IMR-90 (cell line): ENCODE results near the gene DCDC1. TPM values are rescaled to one million over a fixed set of nuclear protein-coding genes. Genes with fewer than 3 reads are reported as not detected.

ENCODE experiments used
- ATAC-seq: fragments of 200-7000 bp; cut with Tn5 transposase; 2 replicates; pipeline ENCODE4 v1.9.1; 2020; ENCODE audit warnings: low read depth, mild to moderate bottlenecking, moderate library complexity
- BruUV-seq: library from RNA; stranded (reverse); fragments of 400-500 nt; replicated peaks from 2 replicates; lab custom pipeline; 2021; lab: Mats Ljungman, UMichigan
- CTCF ChIA-PET: fragments of 300-600 bp; formaldehyde crosslinking; extraction: SDS; loops from one replicate; lab custom pipeline; 2021; ENCODE audit warnings: antibody characterized with exemption; lab: Yijun Ruan, JAX
- POLR2A ChIA-PET: fragments of 300-600 bp; sonication (Branson Sonifier 250); formaldehyde crosslinking; loops from one replicate; lab custom pipeline; 2022; ENCODE audit warnings: antibody characterized with exemption; ENCODE audit not compliant: unreplicated experiment; lab: Charles Lee
- DNase-seq: peaks from one replicate; pipeline ENCODE4 v3.0.0; 2013
- H2AFZ ChIP-seq: replicated peaks from 2 replicates; pipeline ENCODE3; 2013; ENCODE audit warnings: low read length, mild to moderate bottlenecking; ENCODE audit not compliant: poor library complexity
- H2AK5ac ChIP-seq: 2 replicates; pipeline ENCODE4 v1.6.1; 2013; ENCODE audit warnings: low read depth, low read length, inconsistent platforms
- H2AK9ac ChIP-seq: replicated peaks from 2 replicates; pipeline ENCODE3; 2013; ENCODE audit warnings: mild to moderate bottlenecking, low read depth, low read length, moderate library complexity; ENCODE audit not compliant: poor library complexity
- H2BK120ac ChIP-seq: 2 replicates; pipeline ENCODE4 v1.6.1; 2013; ENCODE audit warnings: low read depth, low read length, inconsistent platforms
- H2BK15ac ChIP-seq: 3 replicates; pipeline ENCODE4 v1.6.1; 2013; ENCODE audit warnings: low read depth, low read length, inconsistent platforms
- H2BK20ac ChIP-seq: 2 replicates; pipeline ENCODE4 v1.6.1; 2013; ENCODE audit warnings: low read depth, mild to moderate bottlenecking, inconsistent platforms, low read length, moderate library complexity
- H2BK5ac ChIP-seq: 2 replicates; pipeline ENCODE4 v1.6.1; 2013; ENCODE audit warnings: mild to moderate bottlenecking, low read depth, low read length, inconsistent platforms; ENCODE audit not compliant: poor library complexity, severe bottlenecking
- H3K14ac ChIP-seq: replicated peaks from 2 replicates; pipeline ENCODE4 v1.6.1; 2013; ENCODE audit warnings: low read depth, low read length, inconsistent platforms
- H3K18ac ChIP-seq: 2 replicates; pipeline ENCODE4 v1.6.1; 2013; ENCODE audit warnings: low read depth, low read length, control low read depth
- H3K23ac ChIP-seq: 2 replicates; pipeline ENCODE4 v1.6.1; 2013; ENCODE audit warnings: low read depth, low read length, inconsistent platforms
- H3K27ac ChIP-seq: 2 replicates; pipeline ENCODE4 v1.5.1; 2013; ENCODE audit warnings: mild to moderate bottlenecking, control low read depth, low read length; ENCODE audit not compliant: insufficient read depth
- H3K27me3 ChIP-seq: 2 replicates; pipeline ENCODE4 v1.6.1; 2013; ENCODE audit warnings: low read length; ENCODE audit not compliant: control insufficient read depth, insufficient read depth
- H3K36me3 ChIP-seq: 2 replicates; pipeline ENCODE4 v1.6.1; 2013; ENCODE audit warnings: low read length, mixed read lengths; ENCODE audit not compliant: control insufficient read depth, insufficient read depth
- H3K4ac ChIP-seq: 2 replicates; pipeline ENCODE4 v1.6.1; 2013; ENCODE audit warnings: low read depth, low read length, inconsistent platforms
- H3K4me1 ChIP-seq: 2 replicates; pipeline ENCODE4 v1.6.1; 2013; ENCODE audit warnings: low read length, mixed read lengths; ENCODE audit not compliant: control insufficient read depth, insufficient read depth
- H3K4me2 ChIP-seq: 2 replicates; pipeline ENCODE4 v1.6.1; 2013; ENCODE audit warnings: low read depth, mild to moderate bottlenecking, control low read depth, low read length, moderate library complexity
- H3K4me3 ChIP-seq: 2 replicates; pipeline ENCODE4 v1.5.1; 2013; ENCODE audit warnings: low read depth, mild to moderate bottlenecking, control low read depth, low read length, moderate library complexity; ENCODE audit not compliant: insufficient read depth
- H3K56ac ChIP-seq: 2 replicates; pipeline ENCODE4 v1.6.1; 2013; ENCODE audit warnings: low read length, inconsistent platforms; ENCODE audit not compliant: insufficient read depth; ENCODE audit errors: extremely low read depth
- H3K79me1 ChIP-seq, 2 experiments: 2 replicates each; pipeline ENCODE4 v1.6.1; 2013; ENCODE audit warnings: low read length in 2 of 2, inconsistent platforms in 1 of 2, low read depth in 1 of 2
- H3K9ac ChIP-seq: 2 replicates; pipeline ENCODE4 v1.6.1; 2013; ENCODE audit warnings: low read depth, low read length, control low read depth
- H3K9me1 ChIP-seq: 2 replicates; pipeline ENCODE4 v1.6.1; 2013; ENCODE audit warnings: low read length, inconsistent platforms; ENCODE audit not compliant: insufficient read depth
- H3K9me3 ChIP-seq: 2 replicates; pipeline ENCODE4 v1.6.1; 2013; ENCODE audit warnings: low read length; ENCODE audit not compliant: control insufficient read depth, insufficient read depth
- H4K20me1 ChIP-seq: 2 replicates; pipeline ENCODE4 v1.6.1; 2013; ENCODE audit warnings: low read length, inconsistent platforms; ENCODE audit not compliant: insufficient read depth
- H4K5ac ChIP-seq: 2 replicates; pipeline ENCODE4 v1.6.1; 2013; ENCODE audit warnings: mild to moderate bottlenecking, low read depth, low read length, control low read depth
- H4K8ac ChIP-seq, 2 experiments: 2 replicates each; pipeline ENCODE4 v1.6.1; 2013; ENCODE audit warnings: low read depth in 2 of 2, low read length in 2 of 2, control low read depth in 1 of 2, inconsistent platforms in 1 of 2
- H4K91ac ChIP-seq: 2 replicates; pipeline ENCODE4 v1.6.1; 2013; ENCODE audit warnings: low read depth, low read length, inconsistent platforms; ENCODE audit not compliant: insufficient read depth
- BHLHE40 ChIP-seq: fragments of 150-350 bp; IDR thresholded peaks from 2 replicates; pipeline ENCODE4 v1.6.1; 2016; ENCODE audit warnings: mild to moderate bottlenecking, low read depth, low read length
- WGBS, 2 experiments: methylation state at CpG; one replicate each; pipeline versions ENCODE4 v1.1.5 to v1.1.7; 2013; ENCODE audit warnings: missing lambda C conversion rate in 2 of 2; ENCODE audit not compliant: insufficient read length in 1 of 2; ENCODE audit errors: extremely low coverage in 2 of 2; 5-methylcytosine and 5-hydroxymethylcytosine counted together
- dilution Hi-C: fragments of 300-500 bp; cut with HindIII; formaldehyde crosslinking; loops from one replicate; pipeline ENCODE4 v1.14.3; 2018; ENCODE audit warnings: low sequenced_read_pairs; ENCODE audit not compliant: unreplicated experiment
- in situ Hi-C: fragments of 300-500 bp; cut with MboI; formaldehyde crosslinking; loops from 3 replicates; pipeline ENCODE4 v1.14.3; 2019; ENCODE audit warnings: low sequenced_read_pairs, inconsistent platforms, mixed read lengths
- intact Hi-C: fragments of 100-400 bp; cut with micrococcal nuclease; formaldehyde crosslinking; loops from 2 replicates; pipeline ENCODE4 v1.10.0; 2022
- polyA plus RNA-seq, 3 experiments: library from polyadenylated mRNA; depleted of rRNA; stranded (reverse); fragments of >200 nt; gene quantifications; 2 replicates each; pipeline ENCODE4 v1.2.3, GENCODE V29; 2012; ENCODE audit warnings: low replicate concordance in 1 of 3
- total RNA-seq: library from RNA; depleted of rRNA; stranded (reverse); fragments of >200 nt; gene quantifications from 2 replicates; pipeline ENCODE4 v1.2.3, GENCODE V29; 2012; rRNA removed

Gene DCDC1
- total and polyA plus RNA-seq, 2 of the 4 experiments (the other 2 are of a cell fraction), result not detected

DNA sequence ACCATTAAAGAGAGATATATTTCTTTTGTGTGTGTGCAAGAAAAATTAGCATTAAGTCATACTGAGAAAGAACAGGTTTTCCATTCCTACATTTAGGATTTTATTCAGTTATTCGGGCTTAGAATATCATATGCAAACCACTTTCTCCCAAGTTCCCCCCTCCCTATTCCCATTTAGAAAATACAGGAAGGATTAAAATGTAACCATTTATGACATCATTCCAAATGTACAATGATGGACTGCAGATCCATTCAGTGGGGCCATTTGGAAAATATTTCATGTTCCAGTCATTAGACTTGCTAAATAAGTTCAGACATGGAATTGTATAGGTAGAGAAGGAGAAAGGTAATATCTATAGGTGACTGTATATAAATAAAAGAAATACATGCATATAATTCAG, 554.8 kb downstream of the DCDC1 start:
- H3K27ac ChIP-seq, result no peak overlapping the region
- CTCF ChIA-PET, result no interaction called here
- ATAC-seq, result no peak

More for the DNA sequence above, 554.8 kb downstream of the DCDC1 start:
- Histone ChIP-seq H4K8ac (no peak overlapping the region), H3K9ac (no peak overlapping the region), H2BK120ac (no peak overlapping the region), H2AK9ac (no peak overlapping the region), H3K36me3 (no peaks in the 10 kb centered on the region), H3K4me3 (no peak overlapping the region), H2BK5ac (no peak overlapping the region), H4K20me1 (no peaks in the 10 kb centered on the region), H4K5ac (no peak overlapping the region), H3K79me1 (no peaks in the 10 kb centered on the region), H2BK15ac (no peak overlapping the region), H3K4me1 (no peaks in the 10 kb centered on the region), H3K4ac (no peak overlapping the region), H3K4me2 (no peak overlapping the region), H3K23ac (no peak overlapping the region), H2BK20ac (no peak overlapping the region), H3K56ac (no peak overlapping the region), H3K27me3 (no peaks in the 10 kb centered on the region; the same call in 1 of the 2 replicates), H3K9me3 (no peaks in the 10 kb centered on the region), H3K18ac (no peak overlapping the region), H2AK5ac (no peak overlapping the region), H2AFZ (no peak overlapping the region), H3K14ac (no peak overlapping the region), H4K91ac (no peak overlapping the region), H3K9me1 (no peaks in the 10 kb centered on the region)
- in situ Hi-C loops (no loop called here), intact Hi-C loops (no loop called here), dilution Hi-C loops (no loop called here)
- POLR2A ChIA-PET, result no interaction called here
- no peak for DNase-seq
- WGBS, 2 experiments, result no CpG with 5 or more reads among the region's 1 CpG
- no peak for TF ChIP-seq BHLHE40
- no TSS peak for BruUV-seq

Other genes with a start within 250 kb of the DCDC1 start
- gene DNAJC24, start 121 bp upstream of the DCDC1 start, total RNA-seq, result 8.2 and 16.1 TPM in 2 replicates
- gene DNAJC24, start 121 bp upstream of the DCDC1 start, polyA plus RNA-seq (2012; rRNA removed), result 8.1 and 8.9 TPM in 2 replicates
- gene IMMP1L, start 139.9 kb upstream of the DCDC1 start, total RNA-seq, result 5.0 and 10.0 TPM in 2 replicates
- gene IMMP1L, start 139.9 kb upstream of the DCDC1 start, polyA plus RNA-seq (2012; rRNA removed), result 10.7 and 23.7 TPM in 2 replicates
- gene ELP4, start 140.0 kb upstream of the DCDC1 start, total RNA-seq, result 18.1 and 20.4 TPM in 2 replicates
- 6.8 and 8.4 TPM in 2 replicates for gene ELP4, start 140.0 kb upstream of the DCDC1 start, polyA plus RNA-seq (2012; rRNA removed)